Measurements from ENCODE around the gene RBFOX2. TPM values are rescaled to one million over a fixed set of nuclear protein-coding genes. Genes with fewer than 3 reads are reported as not detected.

Gene RBFOX2
- total RNA-seq, 2 donors from 2014 or later, result 104 to 120 TPM

DNA sequence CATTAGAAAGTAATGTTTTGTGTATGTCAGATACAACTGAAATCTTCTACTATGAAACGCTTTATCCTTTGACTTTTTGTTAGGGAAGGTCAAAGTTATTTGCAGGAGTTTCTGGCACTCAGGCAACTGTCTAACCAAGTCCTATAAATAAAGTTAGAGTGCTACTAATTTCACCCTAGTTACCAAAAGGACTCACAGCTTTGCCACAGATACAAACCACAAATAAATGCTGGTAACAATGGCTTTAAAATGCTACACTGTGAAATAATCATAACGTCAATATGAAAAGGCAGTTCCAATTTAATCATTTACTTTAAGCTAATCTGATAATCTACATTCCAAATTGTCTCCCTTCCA lies 124.3 kb downstream of the RBFOX2 start:
- H3K27ac Mint-ChIP-seq, result no peak overlapping the region
- H3K27me3 ChIP-seq (ENCODE audit: control insufficient read depth, insufficient read depth, low read length, poor library complexity, severe bottlenecking), result no peaks in the 10 kb centered on the region
- no peak for DNase-seq

DNA sequence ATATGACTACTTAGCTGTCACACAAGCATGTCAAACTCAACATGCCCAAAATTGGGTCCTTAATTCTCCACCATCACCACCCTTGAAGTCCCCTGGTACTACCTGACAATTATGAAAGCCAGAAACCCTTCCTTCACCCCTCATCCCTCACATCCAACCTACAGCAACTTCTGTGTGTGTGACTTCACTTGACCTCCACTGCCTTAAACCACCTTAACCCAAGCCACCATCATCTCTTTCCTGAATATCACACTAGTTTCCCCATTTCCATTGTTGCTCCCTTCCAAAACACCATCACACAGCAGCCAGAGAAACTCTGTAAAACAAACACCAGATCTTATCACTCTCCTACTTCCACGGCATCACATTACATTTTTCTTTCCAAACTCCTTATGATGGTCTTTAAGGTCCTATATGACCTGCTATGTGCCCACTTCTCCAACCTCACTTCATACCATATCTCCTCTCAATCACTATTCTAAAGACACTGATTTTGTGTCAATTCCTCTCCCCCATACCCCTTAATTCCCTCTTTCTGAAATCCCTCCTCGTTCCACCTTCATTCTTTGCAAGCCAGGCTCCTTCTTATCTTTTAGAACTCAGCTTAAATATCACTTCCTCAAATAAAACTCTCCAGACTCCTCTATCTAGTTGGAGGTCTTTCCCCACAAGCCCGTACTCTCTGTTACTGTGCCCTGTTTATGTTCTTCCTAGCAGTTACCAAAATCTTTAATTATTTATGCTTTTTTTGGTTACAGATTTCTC lies 124.9 kb downstream of the RBFOX2 start:
- Histone ChIP-seq H3K9ac (ENCODE audit: extremely low read depth, low read length, poor library complexity, severe bottlenecking) (no peak overlapping the region), H3K4me1 (ENCODE audit: control insufficient read depth, insufficient read depth, low read length) (peaks cover 22% of the 10 kb centered on the region), H3K9me3 (ENCODE audit: control insufficient read depth, low read length) (no peaks in the 10 kb centered on the region), H3K36me3 (ENCODE audit: control insufficient read depth, insufficient read depth, low read length) (no peaks in the 10 kb centered on the region), H3K4me3 (ENCODE audit: low read length) (peak overlapping the region; percentile 24), H3K27ac (ENCODE audit: low read depth, low read length) (no peak overlapping the region), H3K27me3 (ENCODE audit: control insufficient read depth, insufficient read depth, low read length, poor library complexity, severe bottlenecking) (no peaks in the 10 kb centered on the region)
- no peaks in the 10 kb centered on the region for H3K36me3 Mint-ChIP-seq (ENCODE audit: low read depth)
- peak overlapping the region; percentile 0 for H3K4me3 Mint-ChIP-seq
- H3K27ac Mint-ChIP-seq, result peak overlapping the region; percentile 12
- H3K4me1 Mint-ChIP-seq, result peaks cover 45% of the 10 kb centered on the region
- TF ChIP-seq, protein P1, sequence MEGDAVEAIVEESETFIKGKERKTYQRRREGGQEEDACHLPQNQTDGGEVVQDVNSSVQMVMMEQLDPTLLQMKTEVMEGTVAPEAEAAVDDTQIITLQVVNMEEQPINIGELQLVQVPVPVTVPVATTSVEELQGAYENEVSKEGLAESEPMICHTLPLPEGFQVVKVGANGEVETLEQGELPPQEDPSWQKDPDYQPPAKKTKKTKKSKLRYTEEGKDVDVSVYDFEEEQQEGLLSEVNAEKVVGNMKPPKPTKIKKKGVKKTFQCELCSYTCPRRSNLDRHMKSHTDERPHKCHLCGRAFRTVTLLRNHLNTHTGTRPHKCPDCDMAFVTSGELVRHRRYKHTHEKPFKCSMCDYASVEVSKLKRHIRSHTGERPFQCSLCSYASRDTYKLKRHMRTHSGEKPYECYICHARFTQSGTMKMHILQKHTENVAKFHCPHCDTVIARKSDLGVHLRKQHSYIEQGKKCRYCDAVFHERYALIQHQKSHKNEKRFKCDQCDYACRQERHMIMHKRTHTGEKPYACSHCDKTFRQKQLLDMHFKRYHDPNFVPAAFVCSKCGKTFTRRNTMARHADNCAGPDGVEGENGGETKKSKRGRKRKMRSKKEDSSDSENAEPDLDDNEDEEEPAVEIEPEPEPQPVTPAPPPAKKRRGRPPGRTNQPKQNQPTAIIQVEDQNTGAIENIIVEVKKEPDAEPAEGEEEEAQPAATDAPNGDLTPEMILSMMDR (conservative IDR thresholded peaks at IDR 0.05), result no peak
- H3K27me3 Mint-ChIP-seq (ENCODE audit: insufficient read depth), result no peaks in the 10 kb centered on the region
- WGBS, 2 experiments (ENCODE audit: insufficient coverage in 1 of 2, insufficient read length in 1 of 2), result 56 to 67% methylated on average over 2 to 3 of the region's 3 CpGs
- no peaks in the 10 kb centered on the region for H3K9me3 Mint-ChIP-seq
- no peak for DNase-seq

More for the DNA sequence above, 124.3 kb downstream of the RBFOX2 start:
- peaks cover 22% of the 10 kb centered on the region for H3K4me1 ChIP-seq (ENCODE audit: control insufficient read depth, insufficient read depth, low read length)
- H3K4me3 ChIP-seq (ENCODE audit: low read length), result peak overlapping the region; percentile 24
- WGBS, 2 experiments (ENCODE audit: insufficient coverage in 1 of 2, insufficient read length in 1 of 2), result 83 to 88% methylated on average over 1 to 2 of the region's 2 CpGs
- H3K4me3 Mint-ChIP-seq, result peak overlapping the region; percentile 0
- H3K9me3 ChIP-seq (ENCODE audit: control insufficient read depth, low read length), result no peaks in the 10 kb centered on the region
- peaks cover 45% of the 10 kb centered on the region for H3K4me1 Mint-ChIP-seq
- H3K36me3 ChIP-seq (ENCODE audit: control insufficient read depth, insufficient read depth, low read length), result no peaks in the 10 kb centered on the region
- no peak overlapping the region for H3K27ac ChIP-seq (ENCODE audit: low read depth, low read length)
- no peaks in the 10 kb centered on the region for H3K27me3 Mint-ChIP-seq (ENCODE audit: insufficient read depth)
- H3K9me3 Mint-ChIP-seq, result no peaks in the 10 kb centered on the region
- no peaks in the 10 kb centered on the region for H3K36me3 Mint-ChIP-seq (ENCODE audit: low read depth)
- H3K9ac ChIP-seq (ENCODE audit: extremely low read depth, low read length, poor library complexity, severe bottlenecking), result no peak overlapping the region
- TF ChIP-seq, protein P1 (conservative IDR thresholded peaks at IDR 0.05), result no peak

DNA sequence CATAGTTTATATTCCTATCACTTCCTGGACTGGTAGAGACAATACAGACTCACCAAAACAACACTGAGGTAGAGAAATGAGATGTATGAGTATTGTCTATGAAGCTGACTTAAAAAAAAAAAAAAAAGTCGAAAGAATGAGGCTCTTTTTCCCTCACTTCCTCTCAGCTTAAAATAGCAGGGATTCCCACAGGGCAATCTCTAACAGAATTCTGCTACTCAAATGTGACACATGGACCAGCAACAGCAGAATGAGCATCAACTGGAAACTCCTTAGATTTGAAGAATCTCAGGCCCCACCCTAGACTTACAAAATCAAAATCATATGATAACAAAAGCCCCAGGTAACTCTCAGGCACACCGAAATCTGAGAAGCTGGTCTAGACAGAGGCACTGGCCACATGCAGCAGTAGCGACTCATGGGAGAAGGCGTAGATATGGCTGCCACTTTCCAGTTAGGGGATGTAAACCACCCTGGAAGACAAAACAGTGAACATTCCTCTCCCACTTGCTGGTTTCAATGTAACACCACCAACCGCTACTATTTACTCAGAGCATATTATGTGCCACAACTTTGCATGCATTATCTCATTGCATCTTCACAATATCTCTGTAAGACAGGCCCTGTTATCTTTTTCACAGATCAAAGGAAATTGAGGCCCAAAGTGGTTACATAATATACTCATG lies 128.0 kb downstream of the RBFOX2 start:
- Histone ChIP-seq H3K4me1 (ENCODE audit: control insufficient read depth, insufficient read depth, low read length) (peaks cover 22% of the 10 kb centered on the region), H3K9ac (ENCODE audit: extremely low read depth, low read length, poor library complexity, severe bottlenecking) (no peak overlapping the region), H3K27ac (ENCODE audit: low read depth, low read length) (no peak overlapping the region), H3K4me3 (ENCODE audit: low read length) (no peak overlapping the region), H3K9me3 (ENCODE audit: control insufficient read depth, low read length) (no peaks in the 10 kb centered on the region), H3K36me3 (ENCODE audit: control insufficient read depth, insufficient read depth, low read length) (no peaks in the 10 kb centered on the region), H3K27me3 (ENCODE audit: control insufficient read depth, insufficient read depth, low read length, poor library complexity, severe bottlenecking) (no peaks in the 10 kb centered on the region)
- WGBS, 2 experiments (ENCODE audit: insufficient coverage in 1 of 2, insufficient read length in 1 of 2), result 69 to 83% methylated on average over 4 to 5 of the region's 5 CpGs
- TF ChIP-seq, protein P1 (conservative IDR thresholded peaks at IDR 0.05), result no peak
- no peaks in the 10 kb centered on the region for H3K36me3 Mint-ChIP-seq (ENCODE audit: low read depth)
- peak; percentile 68 for DNase-seq
- H3K4me3 Mint-ChIP-seq, result no peak overlapping the region
- peaks cover 51% of the 10 kb centered on the region for H3K4me1 Mint-ChIP-seq
- no peaks in the 10 kb centered on the region for H3K9me3 Mint-ChIP-seq
- no peaks in the 10 kb centered on the region for H3K27me3 Mint-ChIP-seq (ENCODE audit: insufficient read depth)
- H3K27ac Mint-ChIP-seq, result peak overlapping the region; percentile 15
